Heart left ventricle (tissue), 16 donors: ENCODE data around the gene WDR87. TPM values are rescaled to one million over a fixed set of nuclear protein-coding genes. Genes with fewer than 3 reads are reported as not detected.

Source experiments
- ATAC-seq, 4 donors: fragments of 200-7000 bp; cut with Tn5 transposase; one replicate each; pipeline ENCODE4 v1.9.1; 2020 to 2022; ENCODE audit warnings: moderate library complexity in 4 of 4, mild to moderate bottlenecking in 3 of 4, moderate number of reproducible peaks in 1 of 4
- DNase-seq, 5 donors: peaks; one replicate each; pipeline ENCODE4 v3.0.0-alpha.2; 2020
- H3K27ac ChIP-seq, 12 donors: fragments of 200-600 bp; sonication (generic) in 4 of 12; one replicate each; pipeline versions ENCODE4 v1.5.0 to v1.8.0; 2016 to 2022; ENCODE audit warnings: mild to moderate bottlenecking in 2 of 12
- H3K27me3 ChIP-seq, 9 donors: fragments of 200-600 bp; sonication (generic) in 2 of 9; one replicate each; pipeline versions ENCODE4 v1.5.1 to v1.8.0; 2016 to 2022; ENCODE audit warnings: mild to moderate bottlenecking in 3 of 9
- H3K36me3 ChIP-seq, 9 donors: fragments of 200-600 bp; sonication (generic) in 2 of 9; one replicate each; pipeline versions ENCODE4 v1.5.0 to v1.8.0; 2018 to 2022; ENCODE audit warnings: mild to moderate bottlenecking in 2 of 9
- H3K4me1 ChIP-seq, 12 donors: fragments of 200-600 bp; sonication (generic) in 4 of 12; one replicate each; pipeline versions ENCODE4 v1.5.0 to v1.8.0; 2016 to 2022; ENCODE audit warnings: mild to moderate bottlenecking in 3 of 12
- H3K4me3 ChIP-seq, 12 donors: fragments of 200-600 bp; sonication (generic) in 4 of 12; one replicate each; pipeline versions ENCODE4 v1.5.0 to v1.8.0; 2017 to 2022; ENCODE audit warnings: mild to moderate bottlenecking in 9 of 12, moderate library complexity in 4 of 12
- H3K9me3 ChIP-seq, 12 donors: fragments of 200-600 bp; sonication (generic) in 4 of 12; one replicate each; pipeline versions ENCODE4 v1.5.0 to v1.8.0; 2016 to 2022; ENCODE audit warnings: mild to moderate bottlenecking in 1 of 12
- CTCF ChIP-seq, 12 donors: fragments of 200-600 bp; sonication (generic) in 4 of 12; IDR thresholded peaks; one replicate each; pipeline versions ENCODE4 v1.5.0 to v1.8.0; 2018 to 2022; ENCODE audit warnings: antibody characterized with exemption in 12 of 12, mild to moderate bottlenecking in 5 of 12
- POLR2A ChIP-seq, 2 donors: fragments of 450-650 bp; IDR thresholded peaks; one replicate each; pipeline ENCODE4 v1.6.1; 2017; ENCODE audit warnings: antibody characterized with exemption in 2 of 2, mild to moderate bottlenecking in 2 of 2, moderate library complexity in 2 of 2
- WGBS, 4 donors: extraction: QIAGEN DNeasy Blood & Tissue Kit in 2 of 4; methylation state at CpG; one replicate each; pipeline versions ENCODE4 v1.1.5 to v1.1.7; 2013 to 2018; 5-methylcytosine and 5-hydroxymethylcytosine counted together
- intact Hi-C, 10 donors: fragments of 100-400 bp; cut with DNase I; formaldehyde crosslinking; loops; one replicate each; pipeline versions ENCODE4 v1.11.1 to v1.14.2; 2022
- polyA plus RNA-seq, 2 donors: library from polyadenylated mRNA; stranded (reverse); fragments of 200-250 nt; gene quantifications; one replicate each; pipeline ENCODE4 v1.2.3, GENCODE V29; 2013
- total RNA-seq, 9 donors: library from RNA; depleted of rRNA in 2 of 9; stranded (reverse); fragments of >200 nt in 2 of 9; fragmentation: NEBNext Ultra II Directional in 3 of 9; extraction: Animal tissue kit (Norgen Biotek cat#: 25700) in 3 of 9; gene quantifications; one replicate each; pipeline versions ENCODE4 v1.1.0 to v1.2.4, GENCODE V29; 2016 to 2023
- donor health status: ischemic (EF 13 %, LVEDD 7.1; RV severe dilation, severe dysfunction).
- donor health status: healthy with polysubstance abuse.
- donor health status: DM: no; HTN: yes; CAD: no.
- donor health status: DM: no; HTN: no; CAD: no.
- donor health status: ischemic (EF 25% LVEDD 6.9; RV normal size, moderate dysfunction).
- donor health status: ischemic (EF 25% LVEDD 5.7; RV mildly dilated, moderate dysfunction).
- donor health status: healthy.
- donor health status: DM: yes; HTN: yes; CAD: no.
- donor health status: ischemic (EF 35%, LVEDD 5.7; RV mildly dilated, moderate dysfunction).
- donor health status: nonischemic (EF 11% LVEDD 7.7; RV severe dilation, severe dysfunction).
- donor health status: DM: yes; HTN: yes; CAD: no.
- donor health status: PGD.
- donor health status: ischemic (EF 29% LVEDD 5.4; RV normal size, mild dysfunction).
- donor health status: nonischemic (EF 23%, LVEDD 6.1; RV moderate dilation, normal function).

Gene WDR87
- total and polyA plus RNA-seq, 11 donors, result not detected

- no peak overlapping the region for H3K4me3 ChIP-seq
- no peaks in the 10 kb centered on the region for H3K36me3 ChIP-seq
- no peak for ATAC-seq
- no peaks in the 10 kb centered on the region for H3K27me3 ChIP-seq
- no peak overlapping the region for H3K27ac ChIP-seq
- peaks cover 0 to 19% (median 7%) of the 10 kb centered on the region in 12 donors for H3K9me3 ChIP-seq
- 55 to 100% (median 98%) methylated on average over 1 of the region's 1 CpG for WGBS, 4 donors
- DNase-seq, result no peak
- intact Hi-C loops, result no loop called here
- H3K4me1 ChIP-seq, result peaks cover 0 to 31% (median 19%) of the 10 kb centered on the region in 12 donors
- TF ChIP-seq POLR2A (IDR thresholded peaks at IDR 0.05) (no peak), CTCF (IDR thresholded peaks at IDR 0.05) (no peak)
Measured at GRCh38 chr19:37935341-37935740, 28.9 kb upstream of the WDR87 start.

DNA sequence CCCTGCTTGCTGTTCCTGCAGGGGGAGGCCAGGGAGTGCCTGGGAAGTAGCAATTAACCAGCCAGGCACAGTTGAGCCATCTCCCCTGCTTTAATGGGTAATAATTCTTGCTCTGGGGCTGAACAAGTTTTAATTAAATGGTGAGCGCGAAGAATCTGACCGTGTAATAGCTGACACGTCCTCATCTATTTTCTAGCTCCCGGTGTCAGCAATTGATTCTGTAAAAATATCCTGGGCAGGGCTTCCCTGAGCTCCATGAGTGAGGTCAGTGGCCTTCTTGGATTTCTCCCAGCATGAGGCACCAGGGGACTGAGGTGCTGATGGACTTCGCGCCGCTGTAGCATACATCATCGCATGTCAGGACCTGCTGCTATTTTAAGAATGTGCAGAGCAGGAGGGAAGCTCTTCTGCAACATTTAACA, 27.6 kb upstream of the WDR87 start:
- H3K27me3 ChIP-seq, result no peaks in the 10 kb centered on the region
- ATAC-seq (peak; percentile 76 to 94 (median 93)), DNase-seq (peak in 4 of 5 donors; percentile 44 to 79 (median 70))
- H3K4me1 ChIP-seq, result peaks cover 0 to 31% (median 19%) of the 10 kb centered on the region in 12 donors
- peak overlapping the region in 2 of 12 donors; percentile 16 to 28 for H3K27ac ChIP-seq
- H3K36me3 ChIP-seq, result no peaks in the 10 kb centered on the region
- peaks cover 0 to 19% (median 7%) of the 10 kb centered on the region in 12 donors for H3K9me3 ChIP-seq
- no peak overlapping the region for H3K4me3 ChIP-seq
- intact Hi-C loops, result no loop called here
- TF ChIP-seq CTCF (IDR thresholded peaks at IDR 0.05) (no peak), POLR2A (IDR thresholded peaks at IDR 0.05) (no peak)
- WGBS, 4 donors, result 23 to 33% (median 30%) methylated on average over 9 of the region's 9 CpGs

- H3K27me3 ChIP-seq, result no peaks in the 10 kb centered on the region
Measured at GRCh38 chr19:37932985-37933936, 26.9 kb upstream of the WDR87 start.

More at GRCh38 chr19:37932985-37933936, 26.9 kb upstream of the WDR87 start:
- no peak for TF ChIP-seq POLR2A (IDR thresholded peaks at IDR 0.05)
- no peak for TF ChIP-seq CTCF (IDR thresholded peaks at IDR 0.05)
- peaks cover 0 to 32% (median 19%) of the 10 kb centered on the region in 12 donors for H3K4me1 ChIP-seq
- WGBS, 4 donors, result 75 to 84% (median 78%) methylated on average over 12 of the region's 12 CpGs
- H3K36me3 ChIP-seq, result no peaks in the 10 kb centered on the region
- ATAC-seq (peak in 3 of 4 donors; percentile 18 to 30 (median 19)), DNase-seq (peak in 1 of 5 donors; percentile 64)
- intact Hi-C loops, result no loop called here
- peak overlapping the region in 2 of 12 donors; percentile 16 to 28 for H3K27ac ChIP-seq
- no peak overlapping the region for H3K4me3 ChIP-seq
- H3K9me3 ChIP-seq, result peaks cover 0 to 19% (median 7%) of the 10 kb centered on the region in 12 donors
